Liver (tissue), 9 donors: ENCODE results near the gene KRT85. TPM values are rescaled to one million over a fixed set of nuclear protein-coding genes. Genes with fewer than 3 reads are reported as not detected.

Experiments
- DNase-seq: peaks from one replicate; pipeline ENCODE4 v3.0.0-alpha.2; 2017; ENCODE audit warnings: low spot score
- H3K27ac ChIP-seq, 2 donors: one replicate each; pipeline ENCODE4 v1.7.0; 2013; ENCODE audit warnings: inconsistent platforms in 2 of 2, low read length in 2 of 2, control low read depth in 1 of 2, low read depth in 1 of 2, mild to moderate bottlenecking in 1 of 2
- H3K27me3 ChIP-seq, 4 donors: one replicate each; pipeline versions ENCODE4 v1.6.1 to v1.7.0; 2013; ENCODE audit warnings: low read length in 3 of 4, inconsistent platforms in 1 of 4, mild to moderate bottlenecking in 1 of 4, moderate library complexity in 1 of 4; ENCODE audit not compliant: control insufficient read depth in 4 of 4, insufficient read depth in 4 of 4
- H3K36me3 ChIP-seq, 4 donors: one replicate each; pipeline versions ENCODE4 v1.6.1 to v1.7.0; 2013; ENCODE audit warnings: low read length in 3 of 4, mild to moderate bottlenecking in 3 of 4, low read depth in 1 of 4, moderate library complexity in 1 of 4; ENCODE audit not compliant: control insufficient read depth in 4 of 4, insufficient read depth in 3 of 4
- H3K4me1 ChIP-seq, 4 donors: one replicate each; pipeline versions ENCODE4 v1.6.1 to v1.7.0; 2013; ENCODE audit warnings: low read length in 3 of 4, mild to moderate bottlenecking in 3 of 4, moderate library complexity in 1 of 4; ENCODE audit not compliant: control insufficient read depth in 4 of 4, insufficient read depth in 4 of 4
- H3K4me3 ChIP-seq, 3 donors: one replicate each; pipeline versions ENCODE4 v1.6.1 to v1.7.0; 2013; ENCODE audit warnings: low read length in 3 of 3, control low read depth in 1 of 3, low read depth in 1 of 3, mild to moderate bottlenecking in 1 of 3
- H3K9ac ChIP-seq, 2 donors: one replicate each; pipeline ENCODE4 v1.7.0; 2013; ENCODE audit warnings: low read length in 2 of 2, mild to moderate bottlenecking in 2 of 2, moderate library complexity in 2 of 2, control low read depth in 1 of 2, low read depth in 1 of 2
- H3K9me3 ChIP-seq, 4 donors: one replicate each; pipeline versions ENCODE4 v1.6.1 to v1.7.0; 2013; ENCODE audit warnings: low read length in 3 of 4; ENCODE audit not compliant: control insufficient read depth in 4 of 4
- FOXA1 ChIP-seq: IDR thresholded peaks from 2 replicates; pipeline ENCODE4 v1.6.1; 2016; ENCODE audit warnings: antibody characterized with exemption
- FOXA2 ChIP-seq: IDR thresholded peaks from 2 replicates; pipeline ENCODE4 v1.6.1; 2016; ENCODE audit warnings: antibody characterized with exemption
- GABPA ChIP-seq, 2 donors: IDR thresholded peaks in 1 of 2; conservative IDR thresholded peaks in 1 of 2; 2 replicates each; pipeline ENCODE4 v1.6.1; 2016; ENCODE audit warnings: antibody characterized with exemption in 2 of 2, mild to moderate bottlenecking in 1 of 2, moderate library complexity in 1 of 2
- HNF4A ChIP-seq, 2 donors: conservative IDR thresholded peaks; 2 replicates each; pipeline ENCODE4 v1.6.1; 2016; ENCODE audit warnings: antibody characterized with exemption in 2 of 2, mild to moderate bottlenecking in 2 of 2
- HNF4G ChIP-seq: IDR thresholded peaks from 2 replicates; pipeline ENCODE4 v1.6.1; 2016; ENCODE audit warnings: antibody characterized with exemption
- JUND ChIP-seq, 2 donors: IDR thresholded peaks; 2 replicates each; pipeline ENCODE4 v1.6.1; 2016; ENCODE audit warnings: antibody characterized with exemption in 2 of 2
- MAX ChIP-seq: IDR thresholded peaks from 2 replicates; pipeline ENCODE4 v1.6.1; 2016; ENCODE audit warnings: antibody characterized with exemption
- NR2F2 ChIP-seq: IDR thresholded peaks from 2 replicates; pipeline ENCODE4 v1.6.1; 2016; ENCODE audit warnings: antibody characterized with exemption
- REST ChIP-seq: IDR thresholded peaks from 2 replicates; pipeline ENCODE4 v1.6.1; 2016; ENCODE audit warnings: antibody characterized with exemption, mild to moderate bottlenecking
- RXRA ChIP-seq, 2 donors: IDR thresholded peaks; 2 replicates each; pipeline ENCODE4 v1.6.1; 2017 to 2018; ENCODE audit warnings: antibody characterized with exemption in 2 of 2, mild to moderate bottlenecking in 1 of 2
- SP1 ChIP-seq: IDR thresholded peaks from 2 replicates; pipeline ENCODE4 v1.6.1; 2018; ENCODE audit warnings: antibody characterized with exemption, mild to moderate bottlenecking
- ZBTB33 ChIP-seq: IDR thresholded peaks from 2 replicates; pipeline ENCODE4 v1.6.1; 2016; ENCODE audit warnings: antibody characterized with exemption
- WGBS: extraction: QIAGEN DNeasy Blood & Tissue Kit; methylation state at CpG from one replicate; pipeline ENCODE4 v1.1.7; 2013; 5-methylcytosine and 5-hydroxymethylcytosine counted together
- polyA plus RNA-seq, 2 donors: library from polyadenylated mRNA; stranded (reverse) in 1 of 2; unstranded in 1 of 2; fragments of 200-250 nt in 1 of 2; fragments of >200 nt in 1 of 2; fragmentation: Nextera tagmentation in 1 of 2; extraction: Ambion mirVana in 1 of 2; gene quantifications; one replicate each; pipeline versions ENCODE4 v1.2.1 to v1.2.3, GENCODE V29; 2013 to 2015
- total RNA-seq, 2 donors: library from RNA; depleted of rRNA; stranded (reverse); fragments of >200 nt; gene quantifications; one replicate each; pipeline ENCODE4 v1.2.3, GENCODE V29; 2014
- TF ChIP-seq, protein P1 (sequence below): fragments of 150-350 bp; IDR thresholded peaks from 2 replicates; pipeline ENCODE4 v1.5.1; 2017; ENCODE audit warnings: improper control_type of control experiment, low read depth, low read length; ENCODE audit not compliant: missing input control
- TF ChIP-seq, protein P2 (sequence below): IDR thresholded peaks from 2 replicates; pipeline ENCODE4 v1.6.1; 2016; ENCODE audit warnings: antibody characterized with exemption
- donor health status: healthy.
- donor health status: healthy.
- donor health status: healthy.
- donor health status: healthy.
- donor health status: healthy.

The KRT85 gene
- total and polyA plus RNA-seq, 4 donors, result not detected

DNA sequence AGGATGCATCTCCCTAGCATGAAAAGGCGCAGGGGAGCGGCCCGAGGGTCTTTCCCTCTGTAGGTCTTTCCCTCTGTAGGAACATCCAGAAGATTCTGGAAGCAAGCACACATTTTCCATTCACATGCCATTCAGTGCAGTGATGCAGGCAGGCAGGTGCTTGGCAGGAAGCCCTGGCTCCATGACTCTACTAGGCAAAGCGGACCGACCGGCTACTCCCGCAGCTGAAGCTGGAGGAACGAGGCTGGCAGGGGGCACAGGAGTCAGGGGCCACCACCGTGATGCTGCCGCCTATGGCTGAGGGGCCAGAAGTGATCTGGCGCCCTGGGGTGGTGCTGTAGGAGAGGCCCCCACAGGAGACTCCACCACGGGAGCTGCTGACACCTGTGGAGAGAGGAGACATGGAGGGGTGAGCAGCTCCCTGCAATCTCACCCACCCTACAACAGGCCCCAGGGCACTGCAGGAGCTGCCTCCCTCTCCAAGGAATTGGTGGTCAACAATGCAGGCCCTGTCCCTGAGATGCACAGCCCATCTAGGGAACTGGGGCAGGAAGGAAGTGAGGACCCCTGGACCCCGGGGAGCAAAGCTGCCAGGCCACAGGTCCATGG is 6.5 kb downstream of the KRT85 start:
- TF ChIP-seq, protein P1, sequence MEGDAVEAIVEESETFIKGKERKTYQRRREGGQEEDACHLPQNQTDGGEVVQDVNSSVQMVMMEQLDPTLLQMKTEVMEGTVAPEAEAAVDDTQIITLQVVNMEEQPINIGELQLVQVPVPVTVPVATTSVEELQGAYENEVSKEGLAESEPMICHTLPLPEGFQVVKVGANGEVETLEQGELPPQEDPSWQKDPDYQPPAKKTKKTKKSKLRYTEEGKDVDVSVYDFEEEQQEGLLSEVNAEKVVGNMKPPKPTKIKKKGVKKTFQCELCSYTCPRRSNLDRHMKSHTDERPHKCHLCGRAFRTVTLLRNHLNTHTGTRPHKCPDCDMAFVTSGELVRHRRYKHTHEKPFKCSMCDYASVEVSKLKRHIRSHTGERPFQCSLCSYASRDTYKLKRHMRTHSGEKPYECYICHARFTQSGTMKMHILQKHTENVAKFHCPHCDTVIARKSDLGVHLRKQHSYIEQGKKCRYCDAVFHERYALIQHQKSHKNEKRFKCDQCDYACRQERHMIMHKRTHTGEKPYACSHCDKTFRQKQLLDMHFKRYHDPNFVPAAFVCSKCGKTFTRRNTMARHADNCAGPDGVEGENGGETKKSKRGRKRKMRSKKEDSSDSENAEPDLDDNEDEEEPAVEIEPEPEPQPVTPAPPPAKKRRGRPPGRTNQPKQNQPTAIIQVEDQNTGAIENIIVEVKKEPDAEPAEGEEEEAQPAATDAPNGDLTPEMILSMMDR, result no peak
- TF ChIP-seq, protein P2, sequence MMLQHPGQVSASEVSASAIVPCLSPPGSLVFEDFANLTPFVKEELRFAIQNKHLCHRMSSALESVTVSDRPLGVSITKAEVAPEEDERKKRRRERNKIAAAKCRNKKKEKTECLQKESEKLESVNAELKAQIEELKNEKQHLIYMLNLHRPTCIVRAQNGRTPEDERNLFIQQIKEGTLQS, result no peak
- TF ChIP-seq ZBTB33 (no peak), SP1 (no peak), HNF4G (no peak), REST (no peak)
- Histone ChIP-seq H3K9me3 (no peaks in the 10 kb centered on the region), H3K36me3 (no peaks in the 10 kb centered on the region), H3K27me3 (no peaks in the 10 kb centered on the region), H3K9ac (no peak overlapping the region), H3K27ac (no peak overlapping the region), H3K4me1 (peaks cover 0 to 15% (median 7%) of the 10 kb centered on the region in 4 donors), H3K4me3 (no peak overlapping the region)
- 93% methylated on average over 13 of the region's 13 CpGs for WGBS
- DNase-seq, result no peak

DNA sequence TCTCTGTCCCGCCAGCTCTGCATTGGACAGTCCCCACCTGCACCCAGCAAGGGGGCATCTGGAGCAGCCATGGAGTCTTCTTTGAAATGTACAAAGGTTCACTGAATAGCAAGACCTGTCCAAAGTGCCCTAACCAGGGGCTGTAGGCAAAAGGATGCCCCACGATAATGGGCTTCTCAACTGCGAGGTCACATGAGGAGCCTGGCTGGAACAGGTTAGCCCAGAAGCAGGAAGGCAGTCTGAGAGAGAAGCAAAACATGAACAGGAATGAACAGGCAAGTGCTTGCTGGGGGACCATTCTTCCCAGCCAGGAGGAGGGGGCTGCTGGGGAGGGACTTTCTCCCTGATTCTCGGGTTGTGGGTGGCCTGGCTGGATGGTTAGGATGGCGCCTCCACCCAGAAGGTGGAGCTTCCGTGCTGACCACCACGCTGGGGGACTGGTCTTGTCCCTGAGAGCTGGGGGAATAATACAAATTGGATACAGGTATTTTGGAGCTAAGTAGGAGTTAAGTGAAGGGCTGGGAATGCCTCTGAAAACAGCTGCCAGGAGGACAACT is 7.1 kb downstream of the KRT85 start:
- Histone ChIP-seq H3K27ac (no peak overlapping the region), H3K4me3 (no peak overlapping the region), H3K9ac (no peak overlapping the region), H3K9me3 (no peaks in the 10 kb centered on the region), H3K27me3 (no peaks in the 10 kb centered on the region), H3K36me3 (no peaks in the 10 kb centered on the region), H3K4me1 (peaks cover 0 to 15% (median 7%) of the 10 kb centered on the region in 4 donors)
- no peak for DNase-seq
- 92% methylated on average over 7 of the region's 7 CpGs for WGBS
- TF ChIP-seq RXRA (IDR thresholded peaks at IDR 0.05) (no peak), FOXA2 (no peak), REST (no peak), JUND (IDR thresholded peaks at IDR 0.05) (no peak), MAX (no peak), ZBTB33 (no peak), HNF4G (no peak), GABPA (IDR thresholded peaks at IDR 0.05 in 1 of 2, conservative IDR thresholded peaks at IDR 0.05 in 1 of 2) (no peak), FOXA1 (no peak), NR2F2 (no peak), HNF4A (conservative IDR thresholded peaks at IDR 0.05) (no peak)
- TF ChIP-seq, protein P1, result no peak
